Activated CD8-positive, alpha-beta T cell treated with anti-CD3 and anti-CD28 coated beads, Interleukin-2, amount 10 ng/mL, durations not matched to agents 7 days and 5 days (primary cell): ENCODE data around the gene DTNB. TPM values are rescaled to one million over a fixed set of nuclear protein-coding genes. Genes with fewer than 3 reads are reported as not detected.
"Not testable (repeated sequence)": the region's sequence is repeated elsewhere in the genome, so short reads cannot be mapped to it uniquely, and the experiment has no call there.

Source experiments
- ATAC-seq: fragments of 150-1000 bp; cut with Tn5 transposase; one replicate; pipeline ENCODE4 v1.10.0; 2021; ENCODE audit warnings: moderate library complexity
- CTCF ChIA-PET: fragments of 350-600 bp; sonication (Branson Sonifier 250); formaldehyde crosslinking; loops from one replicate; lab custom pipeline; 2021; ENCODE audit warnings: antibody characterized with exemption; lab: Charles Lee
- POLR2A ChIA-PET: fragments of 350-600 bp; sonication (Branson Sonifier 250); formaldehyde crosslinking; loops from one replicate; lab custom pipeline; 2021; ENCODE audit warnings: antibody characterized with exemption; lab: Charles Lee
- DNase-seq: peaks from one replicate; pipeline ENCODE4 v3.0.0-alpha.2; 2020
- H3K27ac Mint-ChIP-seq: one replicate; pipeline ENCODE4 v1.8.0; 2021; ENCODE audit warnings: mild to moderate bottlenecking, mixed read lengths
- H3K27me3 Mint-ChIP-seq: one replicate; pipeline ENCODE4 v1.8.0; 2021; ENCODE audit warnings: low read depth, mixed read lengths
- H3K36me3 Mint-ChIP-seq: one replicate; pipeline ENCODE4 v1.8.0; 2021; ENCODE audit warnings: low read depth, mixed read lengths
- H3K4me1 Mint-ChIP-seq: one replicate; pipeline ENCODE4 v1.8.0; 2021; ENCODE audit warnings: low read depth, mixed read lengths
- H3K4me3 Mint-ChIP-seq: one replicate; pipeline ENCODE4 v1.8.0; 2021; ENCODE audit warnings: mild to moderate bottlenecking, mixed read lengths
- H3K9me3 Mint-ChIP-seq: one replicate; pipeline ENCODE4 v1.8.0; 2022; ENCODE audit warnings: mixed read lengths; ENCODE audit not compliant: insufficient read depth
- total RNA-seq, 2 experiments: library from RNA; stranded (reverse); gene quantifications; one replicate each; pipeline ENCODE4 v1.2.3, GENCODE V29; 2021

The DTNB gene
- total RNA-seq, 2 experiments from 2014 or later = 29.2 to 31.2 TPM

DNA sequence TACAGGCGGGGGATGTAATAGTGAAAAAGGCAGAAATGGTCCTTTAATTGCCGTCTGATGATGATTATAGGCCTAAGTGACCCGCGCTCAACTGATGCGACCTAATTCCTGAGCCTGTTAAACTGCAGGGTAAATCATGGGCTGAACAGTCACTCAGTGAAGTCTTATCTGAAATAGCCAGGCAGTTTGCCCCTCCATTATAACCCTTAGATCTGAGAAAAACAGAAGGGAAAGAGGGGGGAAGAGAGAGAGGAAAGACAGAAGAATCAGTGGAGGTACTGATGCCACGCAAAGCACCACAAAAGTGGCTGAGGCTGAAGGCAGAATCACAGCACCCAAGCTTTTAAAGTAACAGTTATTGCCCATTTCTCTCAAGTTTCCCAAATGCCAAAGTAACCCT, 258.6 kb downstream of the DTNB start:
- Mint-ChIP-seq H3K27me3 (no peaks in the 10 kb centered on the region), H3K27ac (no peak overlapping the region), H3K9me3 (peaks cover 12% of the 10 kb centered on the region), H3K4me1 (peaks cover 31% of the 10 kb centered on the region), H3K4me3 (no peak overlapping the region), H3K36me3 (peaks cover 29% of the 10 kb centered on the region)
- ChIA-PET CTCF (no interaction called here), POLR2A (no interaction called here)
- DNase-seq (no peak), ATAC-seq (no peak)

DNA sequence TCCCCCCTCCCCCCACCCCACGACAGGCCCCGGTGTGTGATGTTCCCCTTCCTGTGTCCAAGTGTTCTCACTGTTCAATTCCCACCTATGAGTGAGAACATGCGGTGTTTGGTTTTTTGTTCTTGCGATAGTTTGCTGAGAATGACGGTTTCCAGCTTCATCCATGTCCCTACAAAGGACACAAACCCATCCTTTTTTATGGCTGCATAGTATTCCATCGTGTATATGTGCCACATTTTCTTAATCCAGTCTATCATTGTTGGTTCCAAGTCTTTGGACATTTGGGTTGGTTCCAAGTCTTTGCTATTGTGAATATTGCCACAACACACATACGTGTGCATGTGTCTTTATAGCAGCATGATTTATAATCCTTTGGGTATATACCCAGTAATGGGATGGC, 260.0 kb downstream of the DTNB start:
- H3K4me3 Mint-ChIP-seq, H3K27me3 Mint-ChIP-seq, DNase-seq, POLR2A ChIA-PET, H3K27ac Mint-ChIP-seq, CTCF ChIA-PET, ATAC-seq: not testable (repeated sequence)
- peaks cover 12% of the 10 kb centered on the region for H3K9me3 Mint-ChIP-seq
- peaks cover 16% of the 10 kb centered on the region for H3K36me3 Mint-ChIP-seq
- peaks cover 21% of the 10 kb centered on the region for H3K4me1 Mint-ChIP-seq

DNA sequence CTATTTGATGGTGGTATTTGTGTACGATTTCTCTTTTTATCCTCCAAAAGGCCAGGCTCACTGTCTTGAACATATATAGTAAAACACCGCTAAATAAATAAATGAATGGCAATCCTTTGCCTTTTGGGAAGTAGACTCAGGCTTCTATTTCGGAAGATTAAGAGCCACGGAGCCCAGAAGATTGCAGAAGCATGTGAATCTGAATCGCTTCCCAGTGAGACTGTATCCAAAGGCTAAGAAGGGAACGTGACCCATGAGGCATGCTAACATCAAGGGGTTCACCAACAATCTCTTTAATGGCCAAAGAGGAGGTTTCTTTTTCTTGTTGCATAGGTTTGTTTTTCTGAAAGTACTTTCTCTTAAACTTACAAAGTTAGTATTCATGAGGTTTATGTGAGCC, 261.6 kb downstream of the DTNB start:
- H3K36me3 Mint-ChIP-seq = peaks cover 7% of the 10 kb centered on the region
- no peaks in the 10 kb centered on the region for H3K9me3 Mint-ChIP-seq
- CTCF ChIA-PET = interaction anchor here (1.2 kb wide), 1 partner anchor 49 kb away, joined by 7 read pairs; no protein-coding TSS in a partner anchor
- ATAC-seq = no peak
- POLR2A ChIA-PET = no interaction called here
- H3K27ac Mint-ChIP-seq = no peak overlapping the region
- no peaks in the 10 kb centered on the region for H3K27me3 Mint-ChIP-seq
- no peak overlapping the region for H3K4me3 Mint-ChIP-seq
- H3K4me1 Mint-ChIP-seq = peaks cover 12% of the 10 kb centered on the region
- DNase-seq = no peak

DNA sequence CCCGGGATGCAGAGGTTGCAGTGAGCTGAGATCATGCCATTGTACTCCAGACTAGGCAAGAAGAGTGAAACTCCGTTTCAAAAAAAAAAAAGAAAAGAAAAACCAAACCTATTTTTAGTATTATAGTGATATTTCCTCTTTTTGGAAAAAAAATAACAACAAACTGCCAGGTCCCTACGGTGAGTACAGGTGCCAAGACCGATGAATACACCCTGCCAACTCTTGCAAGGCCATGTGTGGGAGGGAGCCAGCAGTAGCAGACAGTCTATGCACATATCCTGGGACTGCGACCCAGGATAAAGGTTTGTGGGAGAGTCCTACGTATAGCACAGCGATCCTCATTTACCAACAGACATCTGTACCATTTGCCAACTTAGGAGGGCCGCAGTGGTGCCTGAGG, 262.1 kb downstream of the DTNB start:
- ChIA-PET POLR2A (no interaction called here), CTCF (no interaction called here)
- DNase-seq (no peak), ATAC-seq (no peak)
- H3K4me3 Mint-ChIP-seq = no peak overlapping the region
- H3K36me3 Mint-ChIP-seq = peaks cover 7% of the 10 kb centered on the region
- H3K9me3 Mint-ChIP-seq = no peaks in the 10 kb centered on the region
- peaks cover 9% of the 10 kb centered on the region for H3K4me1 Mint-ChIP-seq
- H3K27me3 Mint-ChIP-seq = no peaks in the 10 kb centered on the region
- H3K27ac Mint-ChIP-seq = no peak overlapping the region

DNA sequence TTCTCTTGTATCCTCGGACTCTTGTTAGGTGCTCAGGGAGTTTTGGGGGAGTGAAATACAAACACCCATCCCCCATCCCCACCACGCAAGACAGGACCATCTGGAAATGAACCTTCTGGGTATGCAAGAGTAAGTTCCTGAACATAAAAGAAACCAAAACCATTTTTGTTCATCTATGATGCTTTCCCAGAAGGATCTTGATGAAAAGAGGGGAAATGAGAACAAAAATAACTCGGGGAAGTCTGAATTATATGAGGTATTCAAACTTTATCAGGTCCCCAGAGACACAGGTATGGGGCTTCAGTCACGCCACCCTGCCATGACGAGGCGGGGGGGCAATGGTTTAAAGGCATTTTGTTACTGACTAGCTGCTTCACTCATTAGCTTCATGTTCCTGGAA, 263.0 kb downstream of the DTNB start:
- DNase-seq (no peak), ATAC-seq (no peak)
- Mint-ChIP-seq H3K36me3 (peaks cover 4% of the 10 kb centered on the region), H3K27ac (no peak overlapping the region), H3K4me3 (no peak overlapping the region), H3K4me1 (peaks cover 12% of the 10 kb centered on the region), H3K27me3 (no peaks in the 10 kb centered on the region), H3K9me3 (no peaks in the 10 kb centered on the region)
- ChIA-PET CTCF (interaction anchor here (1.4 kb wide), 1 partner anchor 48 kb away, joined by 4 read pairs; no protein-coding TSS in a partner anchor), POLR2A (no interaction called here)

DNA sequence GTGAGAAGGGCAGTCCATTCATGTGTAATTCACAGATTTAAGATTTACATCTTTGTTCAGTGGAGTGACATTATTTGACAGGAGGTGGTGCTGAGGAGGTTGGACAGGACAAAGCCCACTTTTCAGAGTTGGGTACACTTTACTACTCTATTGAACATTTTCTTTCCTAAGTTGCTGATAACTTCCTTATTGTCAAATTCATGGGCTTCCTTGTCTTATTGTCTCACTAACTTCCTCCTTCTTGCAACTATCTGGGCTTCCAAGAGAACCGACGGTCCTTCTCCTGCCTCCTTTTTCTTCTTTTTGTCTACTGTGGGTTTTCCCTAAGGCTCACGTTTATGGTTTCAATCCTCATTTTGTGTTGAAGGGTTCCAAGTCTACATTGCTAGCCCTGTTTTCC, 263.9 kb downstream of the DTNB start:
- no peak for ATAC-seq
- POLR2A ChIA-PET = no interaction called here
- Mint-ChIP-seq H3K9me3 (no peaks in the 10 kb centered on the region), H3K36me3 (peaks cover 4% of the 10 kb centered on the region), H3K4me1 (peaks cover 12% of the 10 kb centered on the region), H3K27ac (no peak overlapping the region), H3K27me3 (no peaks in the 10 kb centered on the region), H3K4me3 (no peak overlapping the region)
- CTCF ChIA-PET = interaction anchor here (1.4 kb wide), 2 partner anchors 47 kb away, joined by 4 read pairs; no protein-coding TSS in a partner anchor
- DNase-seq = no peak

DNA sequence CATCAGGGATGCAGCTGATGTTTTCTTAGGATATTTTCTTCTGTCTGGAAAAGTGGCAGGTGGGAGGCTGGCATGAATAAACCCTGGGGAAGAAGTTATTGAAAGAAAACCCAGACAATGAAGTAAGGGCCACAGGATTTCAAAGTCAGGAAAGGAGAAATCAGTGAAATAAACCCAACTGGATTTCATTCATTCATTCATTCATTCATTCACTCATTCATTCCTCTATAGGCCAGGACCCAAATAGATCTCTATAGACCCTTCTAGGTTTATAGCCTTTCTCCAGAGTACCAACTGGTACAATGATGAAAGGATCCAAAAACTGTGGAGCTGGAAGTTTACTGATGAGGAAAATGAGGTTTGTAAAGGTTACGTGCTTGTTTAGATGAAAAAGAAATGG, 264.3 kb downstream of the DTNB start:
- CTCF ChIA-PET = interaction anchor here (1.4 to 2.0 kb wide), 2 partner anchors 47 to 158 kb away, joined by 4 to 5 read pairs; no protein-coding TSS in a partner anchor
- peaks cover 6% of the 10 kb centered on the region for H3K36me3 Mint-ChIP-seq
- no peak overlapping the region for H3K27ac Mint-ChIP-seq
- peaks cover 16% of the 10 kb centered on the region for H3K4me1 Mint-ChIP-seq
- POLR2A ChIA-PET = no interaction called here
- H3K4me3 Mint-ChIP-seq = no peak overlapping the region
- no peaks in the 10 kb centered on the region for H3K9me3 Mint-ChIP-seq
- ATAC-seq = no peak
- no peak for DNase-seq
- no peaks in the 10 kb centered on the region for H3K27me3 Mint-ChIP-seq

DNA sequence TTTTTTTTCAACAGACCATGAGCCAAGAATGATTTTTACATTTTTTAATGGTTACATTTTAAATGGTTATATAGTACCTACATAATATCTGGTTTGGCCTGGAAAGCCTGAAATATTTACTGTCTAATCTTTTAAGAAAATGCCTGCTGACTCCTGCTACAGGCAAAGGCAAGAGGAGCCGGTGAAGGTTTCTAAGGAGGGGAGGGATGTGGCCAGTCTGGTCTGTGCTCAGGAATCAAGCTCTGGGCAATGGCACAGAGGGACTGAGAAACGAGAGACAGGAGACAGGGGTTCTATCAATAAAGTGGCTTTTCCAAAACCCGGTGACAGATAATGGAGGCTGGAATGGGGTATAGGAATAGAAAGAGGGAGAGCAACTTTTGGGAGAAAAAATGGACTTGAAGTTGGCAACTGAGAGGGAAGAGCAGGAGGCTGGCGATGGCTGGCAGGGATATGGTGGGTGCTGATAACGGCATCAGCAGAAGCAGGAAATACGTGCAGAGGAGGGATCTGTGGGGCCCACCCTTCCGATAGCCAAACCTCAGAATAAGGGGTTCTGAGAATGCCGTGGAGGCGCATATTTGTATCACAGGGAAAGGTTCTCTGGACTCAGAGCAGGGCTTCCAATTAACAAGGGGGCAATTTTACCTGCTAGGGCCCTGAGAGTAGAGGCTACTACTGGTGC, 267.6 kb downstream of the DTNB start:
- ATAC-seq (no peak), DNase-seq (no peak)
- Mint-ChIP-seq H3K9me3 (no peaks in the 10 kb centered on the region), H3K4me1 (peaks cover 44% of the 10 kb centered on the region), H3K4me3 (no peak overlapping the region), H3K36me3 (peaks cover 10% of the 10 kb centered on the region), H3K27ac (no peak overlapping the region), H3K27me3 (no peaks in the 10 kb centered on the region)
- POLR2A ChIA-PET = no interaction called here
- CTCF ChIA-PET = interaction anchor here (5.7 kb wide), 1 partner anchor 28 kb away, joined by 28 read pairs; no protein-coding TSS in a partner anchor

DNA sequence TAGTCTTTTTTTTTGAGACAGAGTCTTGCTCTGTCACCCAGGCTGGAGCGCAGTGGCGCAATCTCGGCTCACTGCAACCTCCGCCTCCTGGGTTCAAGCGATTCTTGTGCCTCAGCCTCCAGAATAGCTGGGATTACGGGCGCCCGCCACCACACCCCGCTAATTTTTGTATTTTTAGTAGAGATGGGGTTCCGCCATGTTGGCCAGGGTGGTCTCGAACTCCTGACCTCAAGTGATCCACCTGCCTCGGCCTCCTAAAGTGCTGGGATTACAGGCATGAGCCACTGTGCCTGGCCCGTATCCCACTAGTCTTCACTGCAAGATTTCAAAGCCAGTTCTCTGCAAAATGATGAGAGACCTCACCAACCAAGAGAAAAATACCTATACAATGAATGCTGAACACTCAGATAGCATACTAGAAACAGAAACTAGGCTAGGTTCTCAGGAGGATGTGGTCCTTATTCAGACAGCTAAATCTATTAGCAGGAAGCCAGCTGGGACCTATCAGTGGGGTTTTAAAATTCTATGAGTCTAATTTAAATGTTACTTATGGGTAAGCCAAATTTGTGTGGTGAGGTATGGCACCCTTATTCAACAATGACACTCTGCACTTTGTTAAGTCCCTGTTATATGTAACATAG, 270.1 kb downstream of the DTNB start:
- POLR2A ChIA-PET = interaction anchor here (0.9 to 1.7 kb wide), 5 partner anchors 15 to 88 kb away, joined by 3 to 4 read pairs (median 3); no protein-coding TSS in a partner anchor
- peaks cover 10% of the 10 kb centered on the region for H3K36me3 Mint-ChIP-seq
- peak; percentile 60 for DNase-seq
- ATAC-seq = peak; percentile 86
- CTCF ChIA-PET = interaction anchor here (0.9 to 5.7 kb wide), 12 partner anchors 9 to 297 kb away, joined by 3 to 28 read pairs (median 3); no protein-coding TSS in a partner anchor
- peaks cover 41% of the 10 kb centered on the region for H3K4me1 Mint-ChIP-seq
- not testable (repeated sequence) for H3K27me3 Mint-ChIP-seq, H3K9me3 Mint-ChIP-seq
- H3K4me3 Mint-ChIP-seq = peak overlapping the region; percentile 43
- H3K27ac Mint-ChIP-seq = peak overlapping the region; percentile 98

DNA sequence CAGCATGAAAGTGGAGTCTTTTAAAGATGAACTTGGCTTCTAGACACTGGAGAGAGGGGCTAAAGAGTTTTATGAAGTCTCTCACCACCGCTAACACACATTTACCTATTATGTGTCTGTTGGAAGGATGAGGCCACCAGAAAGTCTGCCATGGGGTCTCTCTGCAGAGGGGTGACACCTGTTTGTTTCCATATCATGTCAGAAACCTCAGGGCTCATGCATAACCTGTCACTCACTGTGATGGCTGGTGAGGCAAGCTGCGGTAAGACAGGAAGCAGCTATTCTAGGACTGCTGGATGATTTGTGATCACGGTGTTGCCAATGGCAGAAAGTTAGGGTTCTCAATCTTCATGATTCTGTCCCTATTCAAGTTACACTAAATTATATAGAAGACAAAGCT, 270.9 kb downstream of the DTNB start:
- ChIA-PET CTCF (interaction anchor here (0.9 to 5.7 kb wide), 10 partner anchors 8 to 298 kb away, joined by 3 to 28 read pairs (median 3); no protein-coding TSS in a partner anchor), POLR2A (interaction anchor here (1.0 to 1.7 kb wide), 3 partner anchors 37 to 88 kb away, joined by 3 to 4 read pairs (median 3); no protein-coding TSS in a partner anchor)
- ATAC-seq = peak; percentile 70
- DNase-seq = peak; percentile 69
- Mint-ChIP-seq H3K9me3 (no peaks in the 10 kb centered on the region), H3K27ac (peak overlapping the region; percentile 98), H3K27me3 (no peaks in the 10 kb centered on the region), H3K4me1 (peaks cover 41% of the 10 kb centered on the region), H3K36me3 (peaks cover 10% of the 10 kb centered on the region), H3K4me3 (peak overlapping the region; percentile 43)

DNA sequence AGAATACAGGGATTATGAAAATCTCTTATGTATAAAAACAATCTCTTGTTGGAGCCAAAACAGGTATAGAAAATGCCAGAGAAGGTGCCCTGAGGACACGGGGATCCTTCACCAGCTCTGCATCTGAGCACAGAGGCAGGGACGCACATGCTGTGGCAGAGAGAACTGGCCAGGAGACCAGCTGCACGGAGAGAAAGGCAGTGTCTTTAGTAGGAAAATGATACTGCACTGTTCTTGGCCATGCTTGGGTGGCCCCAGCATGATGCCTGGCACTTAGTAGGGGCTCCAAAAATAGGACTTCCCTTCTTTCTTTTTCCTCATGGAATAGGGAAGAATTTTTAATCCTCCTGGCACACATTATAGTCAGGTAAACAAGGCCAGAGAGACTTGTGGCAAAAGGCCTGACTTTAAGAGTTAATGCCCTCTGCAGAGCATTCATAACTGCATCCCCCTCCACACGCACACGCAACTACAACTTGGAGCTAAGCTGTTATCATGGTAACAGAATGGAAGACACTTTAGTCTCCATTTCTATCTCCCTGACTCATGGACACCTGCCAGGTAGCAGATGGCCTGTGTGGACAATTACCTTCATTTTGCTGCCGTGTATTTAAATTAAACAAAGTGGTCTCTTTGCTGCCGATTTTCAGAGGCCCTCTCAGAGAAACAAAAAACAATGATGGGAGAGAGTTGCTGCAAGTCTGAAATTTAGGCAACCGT, 271.9 kb downstream of the DTNB start:
- ATAC-seq (no peak), DNase-seq (no peak)
- POLR2A ChIA-PET = no interaction called here
- Mint-ChIP-seq H3K9me3 (no peaks in the 10 kb centered on the region), H3K27me3 (no peaks in the 10 kb centered on the region), H3K4me3 (no peak overlapping the region), H3K36me3 (peaks cover 10% of the 10 kb centered on the region), H3K27ac (peak overlapping the region; percentile 98), H3K4me1 (peaks cover 41% of the 10 kb centered on the region)
- CTCF ChIA-PET = interaction anchor here (0.9 to 5.7 kb wide), 4 partner anchors 16 to 39 kb away, joined by 3 to 28 read pairs (median 14); no protein-coding TSS in a partner anchor
